Measurements from ENCODE around the gene SZRD1. TPM values are rescaled to one million over a fixed set of nuclear protein-coding genes. Genes with fewer than 3 reads are reported as not detected.

Gene SZRD1
- 13.5 and 48.9 TPM in 2 replicates for total RNA-seq

DNA sequence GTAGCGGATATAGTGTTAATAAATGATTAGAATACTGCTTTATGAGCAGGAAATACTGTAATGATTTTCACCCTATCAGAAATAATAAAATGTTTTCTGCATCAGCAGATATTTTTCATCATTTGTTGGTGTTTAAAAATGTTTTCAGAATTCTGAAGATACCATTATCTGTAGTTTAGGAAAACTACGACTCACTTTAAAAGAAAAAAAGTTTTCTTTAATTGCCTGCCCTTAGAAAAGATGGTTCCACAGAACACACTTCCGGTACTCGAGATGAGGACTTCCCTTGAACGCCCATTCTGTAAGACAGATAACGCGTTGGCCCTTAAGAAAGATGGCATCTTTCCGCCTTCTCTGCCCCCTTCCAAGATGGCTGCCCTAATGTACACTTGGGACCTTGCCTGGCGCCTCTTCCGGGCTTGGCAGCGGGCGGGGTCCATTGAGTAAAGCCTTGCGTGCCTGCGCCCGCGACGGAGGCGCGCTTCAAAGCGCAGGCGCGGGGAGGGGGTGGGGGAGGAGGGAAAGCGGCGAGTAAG is at the start of gene SZRD1:
SZRD1 (plus strand) TSS at position 521 of the 536 bp plus-strand sequence. CDS start 16 bp downstream, outside the sequence.

DNA sequence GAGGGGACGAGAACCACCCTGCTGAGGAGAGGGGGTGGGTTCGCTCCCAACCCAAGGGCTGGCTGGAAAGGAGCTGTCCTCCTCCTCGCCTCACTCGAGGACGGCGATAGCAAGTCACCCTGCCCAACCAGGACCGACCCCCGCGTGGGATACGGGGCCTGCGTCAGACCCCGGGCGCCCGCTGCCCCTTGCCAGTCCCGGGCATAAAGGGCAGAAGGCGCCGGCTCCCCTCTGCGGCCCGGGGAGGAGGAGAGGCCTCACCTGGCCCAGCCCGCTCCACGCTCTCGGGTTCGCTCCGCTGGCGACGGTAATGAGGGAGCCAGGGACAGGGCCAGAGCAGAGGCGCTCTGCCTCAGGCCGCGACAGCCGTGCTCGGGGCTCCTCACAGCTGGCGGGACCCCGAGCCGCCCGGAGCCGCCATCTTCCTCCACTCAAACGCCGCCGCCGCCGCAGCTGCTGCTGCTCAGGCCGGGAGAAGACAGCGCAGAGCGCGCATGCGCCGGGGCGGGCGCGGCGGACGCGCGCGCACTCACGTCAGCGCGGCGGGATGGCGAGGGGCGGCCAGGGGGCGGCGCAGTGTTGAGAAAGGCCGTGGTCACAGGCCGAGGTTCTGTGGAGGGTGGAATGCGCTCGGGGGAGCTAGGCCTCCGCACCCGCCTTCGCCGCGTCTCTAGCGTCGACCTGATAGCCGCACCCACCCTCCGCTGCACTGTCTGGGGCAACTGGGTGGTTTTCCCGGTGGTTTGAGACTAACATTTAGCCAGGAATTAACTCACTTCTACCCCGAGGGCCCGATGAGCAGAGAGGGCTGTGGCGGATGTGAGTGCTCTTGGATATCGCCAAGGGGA is 14.8 kb upstream of the SZRD1 start, which contains the start of gene FBXO42:
FBXO42 (minus strand) TSS at position 487 of the 848 bp plus-strand sequence. CDS start 37,062 bp downstream, outside the sequence.

GRCh38 chr1:16436946-16437474 is 70.0 kb downstream of the SZRD1 start, which contains the start of gene SPATA21:
Gene SPATA21, minus strand, starts transcription at chr1:16437424. Its CDS starts 6,053 bp downstream, at chr1:16431371.

GRCh38 chr1:16440470-16441281 is 73.6 kb downstream of the SZRD1 start, which contains the start of gene NECAP2:
Gene NECAP2, plus strand, starts transcription at chr1:16440724. Its CDS starts 38 bp downstream, at chr1:16440762.

Other genes with a start within 250 kb of the SZRD1 start
- 33.5 and 103 TPM in 2 replicates for gene EPHA2, start 211.2 kb upstream of the SZRD1 start, total RNA-seq
- 5.4 and 6.2 TPM in 2 replicates for gene ARHGEF19, start 154.6 kb upstream of the SZRD1 start, total RNA-seq
- 7.3 and 8.7 TPM in 2 replicates for gene CPLANE2, start 130.1 kb upstream of the SZRD1 start, total RNA-seq
- 9.4 and 11.6 TPM in 2 replicates for gene FBXO42, start 14.8 kb upstream of the SZRD1 start, total RNA-seq
- gene SPATA21, start 70.2 kb downstream of the SZRD1 start, total RNA-seq = not detected in 2 replicates
- gene NECAP2, start 73.5 kb downstream of the SZRD1 start, total RNA-seq = 80.6 and 85.1 TPM in 2 replicates
- gene RNU1-1, start 147.0 kb downstream of the SZRD1 start, total RNA-seq = under 0.01 TPM in 2 replicates
- 19.4 and 21.1 TPM in 2 replicates for gene NBPF1, start 246.3 kb downstream of the SZRD1 start, total RNA-seq